Subcutaneous adipose tissue (tissue), 4 donors: ENCODE results near the gene EIF3I. TPM values are rescaled to one million over a fixed set of nuclear protein-coding genes. Genes with fewer than 3 reads are reported as not detected.

Source experiments
- CTCF ChIP-seq: fragments of 450-650 bp; IDR thresholded peaks from one replicate; pipeline ENCODE4 v1.5.1; 2016; ENCODE audit warnings: low read depth, mild to moderate bottlenecking, control low read depth, antibody characterized with exemption, moderate library complexity
- total RNA-seq, 4 donors: library from RNA; depleted of rRNA; stranded (reverse); fragments of >200 nt; gene quantifications; one replicate each; pipeline ENCODE4 v1.1.0, GENCODE V29; 2016

Gene EIF3I
- total RNA-seq, 4 donors from 2014 or later, result 137 to 166 (median 147) TPM

- TF ChIP-seq CTCF, result no peak
Observed at GRCh38 chr1:32192220-32192948, 29.8 kb upstream of the EIF3I start.

- TF ChIP-seq CTCF, result no peak
Observed at GRCh38 chr1:32194984-32195383, 27.2 kb upstream of the EIF3I start.

GRCh38 chr1:32195531-32195930 lies 26.7 kb upstream of the EIF3I start:
- TF ChIP-seq CTCF, result no peak

- no peak for TF ChIP-seq CTCF
Observed at GRCh38 chr1:32195972-32196823, 26.0 kb upstream of the EIF3I start.

DNA sequence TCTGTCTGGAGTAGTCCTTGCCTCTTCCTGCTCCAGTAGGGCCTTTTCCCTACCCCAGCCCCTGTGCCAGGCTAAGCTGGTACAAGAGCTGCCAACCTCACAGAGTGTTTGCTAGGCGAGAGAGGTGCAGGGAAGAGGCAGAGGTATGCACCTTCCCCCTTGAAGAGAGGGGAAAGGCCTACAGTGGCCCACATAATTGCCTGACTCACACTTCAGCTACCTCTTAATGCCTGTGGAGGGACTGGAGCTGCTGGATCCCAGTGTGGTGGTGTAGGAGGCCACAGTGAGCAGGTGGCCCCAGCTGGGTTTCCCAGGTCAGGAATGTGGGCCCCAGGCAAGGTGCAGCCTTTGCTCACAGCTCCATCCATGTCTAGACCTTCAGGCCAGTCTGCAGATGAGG lies 25.1 kb upstream of the EIF3I start:
- TF ChIP-seq CTCF, result no peak

GRCh38 chr1:32197837-32198236 lies 24.4 kb upstream of the EIF3I start:
- TF ChIP-seq CTCF, result no peak
